Inflammatory macrophage treated with lipopolysaccharide for 1 hour (primary cell): ENCODE data around the gene HTR7.
"Not testable (repeated sequence)": the region's sequence is repeated elsewhere in the genome, so short reads cannot be mapped to it uniquely, and the experiment has no call there.

Experiments
- DNase-seq, 2 donors: peaks; one replicate each; pipeline ENCODE4 v3.0.0-alpha.2; 2020 to 2022

Gene HTR7

DNA sequence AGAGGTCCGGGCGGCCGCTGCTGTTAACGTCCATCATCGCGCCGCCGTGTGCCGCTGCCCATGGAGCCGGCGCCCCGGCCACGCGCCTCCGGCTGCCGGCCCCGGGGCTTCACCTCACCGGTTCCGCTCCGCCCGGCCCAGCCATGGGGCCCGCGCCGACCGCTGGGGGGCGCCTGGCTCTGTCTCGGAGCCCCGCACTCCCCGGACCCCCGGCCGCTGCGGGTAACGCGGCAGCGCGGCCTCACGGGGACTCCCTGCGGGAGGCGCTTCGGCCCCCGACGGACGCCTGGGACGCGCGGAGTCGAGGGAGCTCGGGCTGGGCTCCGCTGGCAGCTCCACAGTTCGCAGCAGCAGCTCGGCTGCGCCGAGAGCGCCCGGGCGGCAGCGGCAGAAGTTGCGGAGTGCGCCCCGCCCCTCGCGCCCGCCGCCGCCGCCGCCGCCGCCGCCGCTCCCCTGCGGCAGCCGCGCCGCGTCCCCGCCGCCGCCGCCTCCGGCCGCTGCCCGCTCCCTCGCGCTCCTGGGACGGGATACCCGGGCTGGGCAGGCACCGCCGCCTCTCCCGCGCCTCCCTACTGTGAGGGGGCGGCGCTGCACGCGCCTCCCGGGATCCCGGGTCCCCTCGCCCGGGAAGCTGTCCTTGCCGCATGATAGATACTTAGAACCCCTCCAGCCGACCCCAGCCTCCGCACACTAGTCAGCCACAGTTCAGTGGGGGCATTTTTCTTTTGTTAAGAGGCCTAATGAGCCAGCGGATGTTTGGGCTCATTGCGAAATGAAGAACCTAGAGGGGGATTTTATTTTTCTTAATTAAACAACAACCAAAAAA is at the start of gene HTR7:
TSS of gene HTR7 (minus strand) at position 405 of the 826 bp plus-strand sequence. CDS start at position 37, 368 bp downstream.
- peak; percentile 29 to 56 for DNase-seq

DNA sequence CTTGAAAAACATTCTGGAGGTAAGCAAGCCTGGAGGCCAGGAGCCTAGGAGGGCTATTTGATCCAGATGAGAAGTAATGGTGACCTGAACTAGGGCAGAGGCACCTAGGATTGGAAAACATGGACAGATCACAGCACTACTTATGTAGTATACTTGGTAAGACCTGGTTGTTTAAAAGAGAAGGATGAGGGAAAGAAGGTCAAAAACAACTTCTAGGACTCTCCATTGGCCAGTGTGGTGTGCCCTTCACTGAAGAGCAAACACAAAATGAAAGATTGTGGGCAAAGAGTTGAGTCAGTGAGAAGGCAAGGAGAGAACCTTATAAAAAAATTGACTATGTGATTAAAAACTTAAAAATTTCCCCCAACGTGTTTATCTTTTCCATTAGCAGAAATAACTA is 48.8 kb upstream of the HTR7 start:
- DNase-seq = no peak

DNA sequence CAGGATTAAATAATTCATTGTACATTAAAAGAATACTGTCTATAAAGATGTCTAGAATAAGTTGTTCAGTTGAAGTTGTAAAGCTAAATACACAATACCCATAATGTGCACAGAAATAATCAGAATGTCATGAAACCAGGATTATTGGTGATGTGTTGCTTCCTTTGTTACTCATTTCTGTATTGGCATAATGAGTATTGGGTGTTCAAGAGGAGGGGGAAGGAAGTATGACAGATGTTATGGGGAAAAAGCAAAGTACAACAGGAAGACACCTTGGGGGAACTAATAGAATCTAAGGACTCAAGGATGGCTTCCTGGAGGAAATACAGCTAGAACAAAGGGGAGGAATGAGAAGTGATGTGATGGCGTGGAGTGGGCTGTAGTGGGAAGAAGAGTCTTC is 48.1 kb upstream of the HTR7 start:
- DNase-seq = no peak

DNA sequence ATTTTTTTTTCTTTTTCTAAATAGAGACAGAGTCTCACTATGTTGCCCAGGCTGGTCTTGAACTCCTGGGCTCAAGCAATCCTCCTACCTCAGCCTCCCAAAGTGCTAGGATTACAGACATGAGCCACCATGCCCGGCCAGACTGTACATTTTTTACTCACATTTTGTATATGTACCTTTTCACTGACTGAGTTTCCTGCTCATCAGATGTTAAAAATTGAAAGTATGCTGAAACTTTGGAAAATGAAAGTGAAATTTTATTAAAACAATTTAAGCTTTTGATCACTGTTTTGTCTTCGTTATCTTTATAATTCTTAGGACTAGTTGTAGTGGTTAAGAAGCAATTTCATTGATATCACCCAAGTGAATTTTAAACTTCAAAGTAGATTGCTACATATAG is 39.1 kb upstream of the HTR7 start:
- not testable (repeated sequence) for DNase-seq

DNA sequence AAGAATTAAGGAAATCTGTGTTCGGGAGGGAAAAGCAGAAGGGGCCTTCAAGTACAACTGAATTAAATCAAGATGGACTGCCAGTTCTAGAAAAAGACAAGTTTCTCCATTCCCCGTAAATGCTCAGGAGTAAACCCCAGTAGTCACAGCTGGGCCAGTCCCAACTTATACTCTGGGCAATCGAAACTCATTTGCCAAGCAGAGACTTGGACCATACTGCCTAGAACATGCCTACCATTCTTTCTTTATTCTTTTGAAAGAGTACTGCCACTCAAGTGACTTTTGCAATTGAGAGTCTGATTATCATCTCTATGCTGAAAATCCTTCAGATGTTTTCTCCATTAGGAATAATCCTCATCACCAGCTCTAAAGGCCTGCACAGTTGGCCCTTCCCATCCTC is 35.4 kb upstream of the HTR7 start:
- no peak for DNase-seq

DNA sequence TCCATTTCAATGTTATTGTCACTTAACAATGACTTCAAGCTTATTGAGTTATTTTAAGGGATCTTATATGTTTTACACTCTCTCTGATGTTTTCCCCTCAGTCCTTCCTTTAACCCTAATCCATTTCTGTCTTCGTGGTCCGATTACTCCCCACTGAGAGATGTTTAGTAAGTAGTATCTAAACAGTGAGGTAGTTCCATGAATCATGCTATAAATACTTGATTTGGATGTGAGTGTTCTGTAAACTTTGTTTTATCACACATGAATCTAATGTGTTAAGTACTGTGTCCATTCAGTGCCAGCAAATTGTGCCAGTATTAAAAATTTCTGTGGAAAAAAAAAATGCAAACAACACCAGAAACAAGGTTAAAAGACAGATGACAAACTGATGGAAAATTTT is 32.5 kb upstream of the HTR7 start:
- no peak for DNase-seq

DNA sequence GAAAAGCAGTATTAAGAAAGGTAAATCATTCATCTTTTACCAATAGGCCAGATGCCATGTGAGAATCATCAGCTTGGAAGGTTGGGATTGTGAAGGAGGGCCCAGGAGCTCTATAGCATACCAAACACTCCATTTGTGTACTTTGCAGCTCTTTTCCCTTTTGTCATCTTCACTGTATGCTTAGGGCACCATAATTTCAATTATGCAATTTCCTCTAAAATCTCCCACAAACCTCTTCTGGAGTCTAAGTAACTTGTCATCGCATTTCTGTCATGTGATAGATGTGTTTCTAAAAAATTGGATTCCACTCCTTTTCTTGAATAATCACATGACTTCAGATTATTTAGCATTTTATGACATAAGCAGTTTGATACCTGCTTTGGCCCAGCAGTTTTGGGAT is 31.8 kb upstream of the HTR7 start:
- peak; percentile 9 to 10 for DNase-seq

DNA sequence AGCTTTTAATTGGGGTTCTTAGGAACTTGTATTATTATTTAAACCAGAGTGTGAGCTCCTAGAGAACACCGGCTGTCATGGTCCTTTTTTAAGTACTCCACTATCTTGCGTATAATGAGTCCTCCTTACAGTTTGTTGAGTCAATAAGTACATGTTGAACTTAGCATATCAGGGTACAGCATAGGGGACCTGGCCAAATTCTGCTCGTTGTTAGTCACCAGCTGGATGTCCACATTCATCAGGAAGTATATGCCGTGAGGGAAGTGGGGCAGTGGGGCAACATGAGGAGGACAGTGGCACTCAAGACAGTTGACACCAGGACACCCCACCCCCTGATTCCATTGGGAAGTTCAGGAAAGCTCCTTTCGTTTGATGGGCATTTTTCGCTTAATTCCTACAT is 30.5 kb upstream of the HTR7 start:
- DNase-seq = no peak

DNA sequence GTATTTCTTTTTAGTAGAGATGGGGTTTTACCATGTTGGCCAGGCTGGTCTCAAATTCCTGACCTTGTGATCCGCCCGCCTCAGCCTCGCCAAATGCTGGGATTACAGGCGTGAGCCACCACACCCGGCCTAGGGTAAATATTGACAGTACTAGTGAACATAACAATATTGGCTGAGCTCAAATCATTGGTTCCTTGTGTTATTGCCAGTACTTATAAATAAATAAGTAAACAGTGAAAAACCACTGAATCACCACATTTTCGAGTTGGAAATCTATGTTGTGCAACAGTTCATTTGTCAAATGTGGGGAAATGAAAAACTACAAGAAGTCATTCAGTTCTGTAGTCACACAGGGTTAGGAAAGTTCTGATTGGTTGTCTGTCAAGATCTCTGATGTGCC is 29.7 kb upstream of the HTR7 start:
- DNase-seq = no peak

DNA sequence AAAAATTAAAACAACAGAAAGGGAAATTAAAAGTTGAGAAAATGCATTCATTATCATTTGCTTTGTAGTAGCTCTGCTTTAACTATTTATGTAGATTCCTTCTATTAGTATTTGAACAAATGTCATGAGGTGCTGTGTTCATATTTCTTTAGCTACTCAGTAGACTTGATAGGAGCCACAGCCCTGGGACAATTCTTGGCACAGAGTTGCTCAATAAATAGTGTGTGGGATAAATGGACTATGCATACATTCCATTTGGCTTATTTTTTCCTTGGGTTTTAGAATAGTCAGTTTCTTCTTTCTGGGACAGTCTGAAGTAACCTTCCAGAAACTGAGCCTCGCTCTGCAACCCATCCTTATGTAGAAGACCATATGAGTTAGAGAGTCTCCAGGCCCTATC is 27.3 kb upstream of the HTR7 start:
- no peak for DNase-seq

DNA sequence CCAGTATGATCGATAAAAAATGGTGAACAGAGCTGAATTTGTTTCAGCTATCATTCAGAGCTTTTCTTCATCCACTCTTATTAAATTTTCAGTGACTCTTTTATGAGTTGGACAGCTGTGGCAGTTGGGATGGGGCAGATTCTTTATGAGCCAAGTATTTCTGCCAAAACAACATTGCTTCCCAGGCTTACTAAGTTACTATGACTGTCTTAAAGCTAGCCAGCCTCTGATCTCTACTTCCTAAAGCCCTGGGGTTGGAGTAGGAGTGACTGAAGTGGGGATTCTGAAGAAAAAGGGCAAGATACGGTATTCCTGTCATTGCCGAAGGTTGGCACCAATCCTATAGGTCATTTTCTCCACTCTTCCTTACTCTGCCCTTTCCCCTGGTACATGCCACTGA is 26.6 kb upstream of the HTR7 start:
- no peak for DNase-seq

DNA sequence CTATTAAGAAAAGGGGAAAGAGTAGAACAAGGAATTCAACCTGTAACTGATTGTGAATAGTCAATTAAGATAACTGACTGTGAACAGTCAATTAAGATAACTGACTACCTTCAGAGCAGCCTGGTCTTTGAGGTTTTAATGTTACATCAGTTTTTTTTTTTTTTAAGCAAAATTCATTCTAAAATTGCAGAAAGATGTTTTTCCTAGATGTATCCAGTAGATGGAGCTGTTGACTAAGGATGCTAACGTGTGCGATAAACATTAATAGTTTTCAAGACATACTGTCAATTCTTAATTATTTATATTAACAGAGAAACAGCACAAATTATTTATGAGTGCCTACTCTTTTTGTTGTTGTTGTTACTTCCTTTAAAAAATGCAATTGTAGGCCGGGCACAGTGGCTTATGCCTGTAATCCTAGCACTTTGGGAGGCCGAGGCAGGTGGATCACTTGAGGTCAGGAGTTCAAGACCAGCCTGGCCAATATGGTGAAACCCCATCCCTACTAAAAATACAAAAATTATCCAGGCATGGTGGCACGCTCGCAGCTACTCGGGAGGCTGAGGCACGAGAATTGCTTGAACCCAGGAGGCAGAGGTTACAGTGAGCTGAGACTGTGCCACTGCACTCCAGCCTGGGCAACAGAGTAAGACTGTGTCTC is 22.4 kb upstream of the HTR7 start:
- DNase-seq = peak; percentile 17 to 77

DNA sequence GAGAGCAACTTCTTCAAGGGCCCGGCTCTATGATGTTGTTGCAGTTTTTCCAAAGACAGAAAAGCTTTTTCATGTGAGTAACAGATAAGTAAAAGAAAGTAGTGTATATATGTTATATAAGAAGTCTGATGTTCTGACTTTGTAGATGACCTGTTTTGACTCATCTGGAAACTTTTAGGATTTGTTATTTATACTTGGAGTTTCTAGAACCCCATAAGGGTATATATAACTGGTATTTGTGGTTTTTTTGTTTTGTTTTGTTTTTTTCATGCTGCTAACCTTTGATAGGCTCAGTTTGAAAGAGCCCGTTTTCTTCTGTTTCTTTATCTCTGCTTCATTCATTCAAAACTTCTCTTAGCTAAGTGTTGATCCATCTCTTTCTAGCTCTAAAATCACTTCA is 21.2 kb upstream of the HTR7 start:
- no peak for DNase-seq

DNA sequence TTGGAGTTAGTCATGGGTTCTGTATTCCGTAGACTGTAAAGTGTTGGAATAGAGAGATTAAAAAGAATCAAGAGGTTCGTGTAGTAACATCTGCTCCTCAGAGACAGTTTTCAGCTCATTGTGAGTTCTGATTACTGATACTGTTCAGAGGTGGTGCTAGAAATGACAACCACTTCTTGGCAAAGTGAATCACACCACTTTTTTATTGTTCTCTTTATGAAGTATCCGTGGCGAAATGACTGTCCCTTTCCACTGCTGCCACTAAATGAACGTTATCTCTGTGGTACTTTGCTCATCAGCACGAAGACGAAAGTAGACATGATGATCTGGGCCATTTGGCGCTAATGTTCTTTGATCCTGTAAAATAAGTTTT is 14.8 kb upstream of the HTR7 start:
- no peak for DNase-seq

DNA sequence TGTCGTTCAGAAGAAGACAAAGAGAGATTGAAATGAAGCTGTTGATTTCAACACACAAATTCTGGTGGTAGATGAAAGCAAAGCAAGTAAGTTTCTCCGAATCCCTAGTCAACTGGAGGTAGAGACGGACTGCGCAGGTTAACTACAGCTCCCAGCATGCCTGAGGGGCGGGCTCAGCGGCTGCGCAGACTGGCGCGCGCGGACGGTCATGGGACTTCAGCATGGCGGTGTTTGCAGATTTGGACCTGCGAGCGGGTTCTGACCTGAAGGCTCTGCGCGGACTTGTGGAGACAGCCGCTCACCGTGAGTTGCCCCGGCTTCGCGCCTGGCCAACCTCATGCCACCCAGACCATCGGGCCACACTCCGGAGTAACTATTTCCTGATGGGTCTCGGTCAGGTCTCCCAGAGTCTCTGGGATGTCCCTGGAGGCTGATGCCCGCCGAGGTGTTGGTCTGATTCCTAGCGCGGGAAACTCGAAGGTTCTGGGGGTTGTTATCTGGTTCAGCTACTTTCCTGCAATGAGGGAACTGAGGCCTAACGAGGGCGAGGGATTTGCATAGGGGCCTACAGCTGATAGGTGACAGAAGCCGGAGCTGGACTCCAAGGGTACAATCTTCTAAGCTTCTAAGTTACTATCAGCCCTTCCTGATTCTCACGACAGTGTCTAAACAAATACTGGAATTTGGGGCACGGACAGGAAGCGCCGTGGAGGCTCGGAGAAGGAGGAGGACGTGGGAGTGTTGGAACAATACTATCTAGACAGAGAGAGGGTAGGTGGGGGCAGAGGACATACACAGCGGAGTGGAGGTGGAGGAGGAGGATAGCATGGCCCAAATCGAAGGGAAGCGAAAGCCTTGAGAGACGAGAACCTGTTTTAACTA is 14.2 kb upstream of the HTR7 start, which contains the start of gene RPP30:
TSS of gene RPP30 (plus strand) at position 209 of the 882 bp plus-strand sequence. CDS start at position 222, 13 bp downstream.
- DNase-seq = peak; percentile 68 to 79

DNA sequence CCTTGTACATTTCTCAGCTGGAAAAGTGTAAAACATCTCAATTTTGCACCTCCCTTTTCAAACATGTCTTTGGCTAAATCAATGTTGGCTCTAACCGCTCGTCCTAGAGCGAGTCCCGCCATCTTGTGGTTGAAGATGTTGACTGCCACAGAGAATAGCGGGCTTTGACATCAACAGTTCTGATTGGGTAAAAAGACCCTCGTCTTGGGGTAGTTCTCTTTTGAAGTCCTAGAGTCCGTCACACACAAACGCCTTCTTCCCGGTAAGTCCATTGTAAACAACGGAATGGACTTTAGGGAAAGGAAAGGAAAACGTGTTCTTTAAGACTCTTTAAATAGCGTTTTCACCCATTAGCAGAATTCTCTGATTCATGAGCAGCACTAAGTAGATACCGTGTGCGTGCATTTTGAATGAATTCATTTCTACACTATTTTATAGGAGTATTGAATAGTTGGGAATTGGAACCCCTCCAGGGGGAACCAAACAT is 13.5 kb upstream of the HTR7 start:
- DNase-seq = peak; percentile 36 to 54

DNA sequence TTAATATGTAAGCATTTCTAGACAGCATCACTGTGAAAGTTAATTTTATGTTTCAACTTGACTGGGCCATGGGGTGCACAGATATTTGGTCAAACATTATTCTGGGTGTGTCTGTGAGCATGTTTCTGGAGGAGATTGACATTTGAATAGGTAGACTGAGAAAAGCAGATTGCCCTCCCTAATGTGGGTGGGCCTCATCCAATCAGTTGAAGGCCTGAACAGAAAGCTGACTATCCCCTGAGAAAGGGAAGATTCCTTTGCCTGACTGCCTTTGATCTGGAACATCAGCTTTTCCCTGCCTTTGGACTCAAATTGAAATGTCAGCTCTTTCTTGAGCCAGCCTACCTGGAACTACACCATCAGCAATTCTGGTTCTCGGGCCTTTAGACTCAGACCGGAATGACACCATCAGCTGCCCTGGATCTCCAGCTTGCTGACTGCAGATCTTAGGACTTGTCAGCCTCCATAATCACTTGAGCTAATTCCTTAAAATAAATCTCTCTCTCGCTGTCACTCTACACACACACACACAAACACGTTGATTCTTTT is 8.3 kb upstream of the HTR7 start:
- DNase-seq = no peak

DNA sequence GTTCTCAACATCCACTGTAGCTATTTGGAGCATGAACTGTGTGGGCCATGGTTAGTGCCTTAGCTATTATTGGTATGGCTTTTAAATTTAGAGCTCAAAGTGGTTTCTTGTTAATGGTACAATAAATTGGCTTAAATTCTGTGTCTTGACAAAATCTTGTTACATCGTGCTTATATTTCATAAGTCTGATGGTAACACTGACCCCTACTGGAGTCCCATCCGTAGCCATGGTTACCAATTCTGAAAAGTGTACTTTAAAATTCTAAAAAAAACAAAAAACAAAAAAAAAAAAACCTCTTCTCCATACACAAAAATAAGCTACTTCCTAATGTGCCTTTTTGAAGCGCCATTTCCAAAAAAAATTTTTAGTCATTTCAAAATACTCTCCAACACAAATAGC is 7.6 kb upstream of the HTR7 start:
- no peak for DNase-seq

DNA sequence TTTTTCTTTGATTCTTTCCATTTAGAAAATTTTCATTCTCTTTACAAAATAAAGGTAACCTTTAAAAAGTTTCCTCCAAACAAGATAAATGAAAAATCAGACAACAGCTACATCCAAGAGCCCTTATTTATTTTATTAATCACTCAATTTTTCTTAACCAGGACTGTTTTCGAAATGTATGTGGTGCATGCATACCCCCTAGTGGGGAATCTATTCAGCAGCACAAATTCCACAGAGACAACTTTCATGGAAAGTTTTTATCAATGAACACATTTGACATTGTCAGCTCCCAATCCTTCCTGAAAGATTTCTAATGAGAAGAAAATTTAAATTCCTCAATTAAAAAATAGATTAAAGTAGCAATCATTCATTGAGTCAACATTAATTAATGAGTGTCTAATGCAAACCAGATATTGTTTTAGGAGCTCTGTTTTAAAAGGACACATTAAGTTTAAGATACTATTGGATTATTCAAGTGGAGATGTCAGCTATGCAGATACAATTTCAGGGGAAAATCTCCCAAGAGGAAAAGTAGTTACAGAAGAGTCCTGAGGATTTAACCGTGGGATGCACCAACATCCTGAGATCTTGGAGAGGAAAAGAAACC is 5.2 kb upstream of the HTR7 start:
- peak in 1 of 2 donors; percentile 56 for DNase-seq

DNA sequence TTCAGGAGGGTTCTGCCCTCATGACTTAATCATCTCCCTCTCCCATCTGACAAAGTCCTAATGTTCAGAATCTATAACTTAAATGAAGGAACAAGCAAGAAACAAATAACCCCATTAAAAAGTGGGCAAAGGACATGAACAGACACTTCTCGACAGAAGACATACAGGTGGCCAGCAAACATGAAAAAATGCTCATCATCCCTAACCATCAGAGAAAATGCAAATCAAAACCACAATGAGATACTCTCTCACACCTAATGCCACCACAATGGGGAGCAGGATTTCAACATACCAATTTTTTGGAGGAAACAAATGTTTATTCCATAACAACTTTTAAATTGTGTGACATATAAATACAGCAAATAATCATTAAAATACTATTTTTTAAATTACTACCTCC is 3.0 kb upstream of the HTR7 start:
- DNase-seq = no peak

DNA sequence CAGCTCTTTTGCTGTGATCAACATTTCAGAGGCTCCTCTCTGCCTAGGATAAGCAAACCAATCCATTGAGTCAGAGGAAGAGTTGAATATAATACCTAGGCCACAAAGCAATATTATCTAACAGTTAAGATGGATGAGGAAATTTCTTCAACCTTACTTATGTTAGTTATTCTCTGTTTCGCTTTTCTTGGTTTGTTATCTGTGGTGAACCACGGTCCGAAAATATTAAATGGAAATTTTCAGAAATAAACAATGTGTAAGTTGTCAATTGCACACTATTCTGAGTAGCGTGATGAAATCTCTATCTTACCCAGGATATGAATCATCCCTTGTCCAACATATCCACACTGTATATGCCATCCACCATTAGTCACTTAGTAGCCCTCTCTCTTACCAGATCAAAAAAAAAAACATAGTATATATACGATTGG is 1.5 kb upstream of the HTR7 start:
- peak; percentile 76 to 77 for DNase-seq

DNA sequence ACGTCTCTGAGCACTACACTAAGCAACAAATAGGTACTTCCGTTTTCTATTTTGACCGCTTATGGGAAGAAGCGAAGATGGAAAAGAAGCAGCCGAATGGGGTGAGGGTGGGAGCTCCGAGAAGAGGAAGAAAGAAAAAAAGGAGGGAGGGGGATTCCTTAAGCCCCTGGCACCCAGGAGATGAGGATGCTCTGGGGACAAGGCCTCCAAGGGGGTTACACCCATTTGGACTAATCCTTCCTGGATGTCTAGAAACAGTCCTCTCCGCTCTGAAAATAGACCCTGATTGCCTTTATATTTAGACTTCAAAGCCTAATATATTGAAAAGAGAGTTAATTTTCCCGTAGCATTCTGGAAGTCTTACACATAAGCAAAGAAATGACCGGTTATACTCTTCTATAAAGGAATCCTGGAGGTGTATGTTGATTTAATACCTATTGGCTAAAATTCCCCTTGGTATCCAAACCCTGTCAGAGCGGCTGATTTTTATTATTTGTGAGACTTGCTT is 676 bp upstream of the HTR7 start:
- no peak for DNase-seq
